Fibroblast of skin of right quadriceps (primary cell): ENCODE measurements around the gene TLR2.

Source experiments
- DNase-seq: peaks from one replicate; pipeline ENCODE4 v3.0.0-alpha.2; 2013

TLR2 gene

GRCh38 chr4:153733751-153734448 is 49.8 kb downstream of the TLR2 start:
- peak; percentile 49 for DNase-seq

GRCh38 chr4:153735906-153736461 is 51.9 kb downstream of the TLR2 start:
- DNase-seq = no peak

GRCh38 chr4:153741541-153741940 is 57.5 kb downstream of the TLR2 start:
- DNase-seq = no peak

- DNase-seq = no peak
Measured at GRCh38 chr4:153745651-153746050, 61.6 kb downstream of the TLR2 start.

DNA sequence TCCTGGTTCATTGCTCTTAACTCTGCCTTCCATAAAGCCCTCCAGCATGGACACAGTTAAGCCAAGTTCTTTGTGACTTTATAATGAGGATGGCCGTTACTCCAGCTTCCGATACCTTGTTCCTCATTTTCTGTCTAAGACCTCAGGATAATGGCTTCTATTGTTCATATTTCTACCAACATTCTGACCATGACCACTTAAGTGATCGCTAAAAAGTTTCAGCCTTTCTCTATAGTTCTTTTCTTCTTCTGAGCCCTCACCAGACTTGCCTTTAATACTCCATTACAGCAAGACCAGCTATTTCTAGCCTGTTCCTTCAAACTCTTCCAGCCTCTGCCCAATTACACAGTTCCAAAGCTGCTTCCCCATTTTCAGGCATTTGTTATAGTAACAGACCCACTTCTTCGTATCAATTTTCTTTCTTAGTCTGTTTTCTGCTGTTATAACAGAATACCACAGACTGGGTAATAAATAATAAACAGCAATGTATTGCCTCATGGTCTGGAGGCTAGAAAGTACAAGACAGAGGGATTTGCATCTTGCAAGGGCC is 63.4 kb downstream of the TLR2 start:
- no peak for DNase-seq

- DNase-seq = peak; percentile 59
Measured at GRCh38 chr4:153748378-153748777, 64.3 kb downstream of the TLR2 start.

DNA sequence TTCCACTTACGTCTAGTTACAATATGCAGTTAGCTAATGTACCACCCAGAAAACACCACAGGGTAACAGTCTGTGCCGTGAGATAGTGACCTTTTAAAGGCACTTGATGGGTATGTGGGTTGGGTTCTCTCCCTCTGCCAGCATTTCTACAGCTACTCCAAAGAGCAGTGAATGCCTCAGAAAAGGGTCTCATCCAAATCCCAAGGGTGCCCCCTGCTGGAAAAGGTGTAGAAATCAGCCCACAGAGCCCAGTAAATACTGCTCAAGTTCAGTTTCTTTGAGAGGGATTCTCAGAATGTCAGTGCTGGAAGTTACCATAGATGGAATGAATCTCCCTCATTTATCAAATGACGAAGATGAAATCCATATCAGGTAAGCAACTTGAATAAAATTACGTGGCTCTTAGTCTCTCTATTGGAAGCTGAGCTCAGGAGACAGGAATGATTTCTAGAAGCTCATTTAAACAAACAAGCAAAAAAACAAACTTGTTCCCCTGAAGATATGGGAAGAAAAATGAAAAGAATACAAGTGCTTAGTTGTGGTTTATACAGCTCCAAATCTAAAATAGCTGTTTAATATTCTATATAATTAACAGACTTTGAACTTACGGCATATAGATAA is 66.2 kb downstream of the TLR2 start:
- peak; percentile 78 for DNase-seq

DNA sequence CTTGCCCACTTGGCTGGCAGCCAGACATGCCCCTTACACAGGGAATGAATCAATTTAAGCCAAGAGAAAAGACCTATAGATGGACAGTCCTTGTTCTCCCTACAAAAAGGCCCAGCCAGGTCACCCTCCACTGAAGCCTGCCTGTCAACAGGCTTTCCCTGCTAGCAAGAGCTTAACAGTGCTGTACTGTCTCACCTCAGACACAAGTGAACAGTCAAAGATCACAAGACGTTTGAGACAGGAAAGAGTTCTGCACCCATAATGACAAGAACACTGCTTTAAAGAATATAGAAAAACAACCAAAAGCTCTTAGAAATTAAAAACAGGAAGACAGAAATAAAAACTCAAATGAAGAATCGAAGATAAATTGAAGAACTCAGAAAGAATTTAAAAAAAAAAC is 71.1 kb downstream of the TLR2 start:
- DNase-seq = no peak
